SU-DHL-6 (cell line): ENCODE results near the gene ARHGEF17.

Experiments
- H2AFZ ChIP-seq: fragments of 200-600 bp; sonication (generic); 2 replicates; pipeline ENCODE4 v1.6.1; 2014; ENCODE audit warnings: low read depth, mild to moderate bottlenecking, moderate library complexity, mixed read lengths, antibody characterized with exemption, low read length; ENCODE audit not compliant: severe bottlenecking
- H3F3A ChIP-seq: fragments of 200-600 bp; shearing (Covaris generic); 2 replicates; pipeline ENCODE4 v1.6.0; 2016; ENCODE audit warnings: antibody characterized with exemption, mild to moderate bottlenecking; ENCODE audit not compliant: insufficient read depth
- H3K27ac ChIP-seq: fragments of 200-600 bp; sonication (generic); 2 replicates; pipeline ENCODE4 v1.5.1; 2016; ENCODE audit warnings: low read depth, mild to moderate bottlenecking, low read length, moderate library complexity, mixed read lengths
- H3K27me3 ChIP-seq: fragments of 200-600 bp; sonication (generic), shearing (Covaris generic); 2 replicates; pipeline ENCODE4 v1.6.0; 2014; ENCODE audit warnings: mild to moderate bottlenecking, low read length
- H3K36me3 ChIP-seq: fragments of 200-600 bp; sonication (generic); 2 replicates; pipeline ENCODE4 v1.6.1; 2014; ENCODE audit warnings: mild to moderate bottlenecking, low read length, mixed read lengths
- H3K4me2 ChIP-seq: fragments of 300-600, 200-600 bp; shearing (Covaris generic), sonication (generic); 2 replicates; pipeline ENCODE4 v1.6.0; 2014; ENCODE audit warnings: low read length, low read depth, mild to moderate bottlenecking; ENCODE audit not compliant: poor library complexity, severe bottlenecking
- H3K4me3 ChIP-seq: fragments of 200-600 bp; sonication (generic); 2 replicates; pipeline ENCODE4 v1.5.1; 2014; ENCODE audit warnings: antibody characterized with exemption, low read length, mild to moderate bottlenecking, mixed read lengths; ENCODE audit not compliant: insufficient read depth, poor library complexity, severe bottlenecking
- H3K79me2 ChIP-seq: fragments of 200-600 bp; sonication (generic); 2 replicates; pipeline ENCODE4 v1.6.1; 2014; ENCODE audit warnings: mild to moderate bottlenecking, low read length, moderate library complexity; ENCODE audit not compliant: insufficient read depth
- H3K9ac ChIP-seq: fragments of 200-600 bp; sonication (generic); 2 replicates; pipeline ENCODE4 v1.7.0; 2014; ENCODE audit warnings: mild to moderate bottlenecking, low read length
- H3K9me2 ChIP-seq: fragments of 200-600 bp; sonication (generic); replicated peaks from 2 replicates; pipeline ENCODE4 v1.6.1; 2014; ENCODE audit warnings: low read length; ENCODE audit not compliant: insufficient read depth
- H3K9me3 ChIP-seq: fragments of 200-600 bp; sonication (generic); 2 replicates; pipeline ENCODE4 v1.6.1; 2014; ENCODE audit warnings: low read length, mixed read lengths; ENCODE audit not compliant: insufficient read depth
- H4K20me1 ChIP-seq: fragments of 200-600 bp; sonication (generic); 2 replicates; pipeline ENCODE4 v1.6.1; 2014; ENCODE audit warnings: low read depth, mild to moderate bottlenecking, antibody characterized with exemption, low read length, moderate library complexity, mixed read lengths
- CTCF ChIP-seq: fragments of 200-600 bp; sonication (generic); IDR thresholded peaks from one replicate; pipeline ENCODE4 v1.5.1; 2017; ENCODE audit warnings: antibody characterized with exemption, mild to moderate bottlenecking, low read length, moderate library complexity; ENCODE audit not compliant: insufficient read depth, poor library complexity, severe bottlenecking
- EZH2phosphoT487 ChIP-seq: fragments of 200-600 bp; sonication (generic), shearing (Covaris generic); conservative IDR thresholded peaks from 2 replicates; pipeline ENCODE4 v1.6.1; 2018; ENCODE audit warnings: mild to moderate bottlenecking, antibody characterized with exemption, low read length, moderate library complexity, mixed read lengths

The ARHGEF17 gene

GRCh38 chr11:73274722-73275380, 33.2 kb upstream of the ARHGEF17 start:
- no peaks in the 10 kb centered on the region for H3K36me3 ChIP-seq
- H3K27me3 ChIP-seq, result no peaks in the 10 kb centered on the region
- H3K4me3 ChIP-seq, result no peak overlapping the region
- H3K79me2 ChIP-seq, result no peaks in the 10 kb centered on the region
- TF ChIP-seq EZH2phosphoT487, result no peak
- TF ChIP-seq CTCF, result no peak
- H3K9ac ChIP-seq, result no peak overlapping the region
- H3K27ac ChIP-seq, result no peak overlapping the region
- no peak overlapping the region for H3K4me2 ChIP-seq
- no peaks in the 10 kb centered on the region for H3F3A ChIP-seq
- H3K9me3 ChIP-seq, result no peaks in the 10 kb centered on the region
- no peak overlapping the region for H2AFZ ChIP-seq
- H3K9me2 ChIP-seq, result no peaks in the 10 kb centered on the region
- no peaks in the 10 kb centered on the region for H4K20me1 ChIP-seq

GRCh38 chr11:73275381-73275750, 32.7 kb upstream of the ARHGEF17 start:
- H3K9ac ChIP-seq, result no peak overlapping the region
- no peaks in the 10 kb centered on the region for H3K9me3 ChIP-seq
- H3K27me3 ChIP-seq, result no peaks in the 10 kb centered on the region
- TF ChIP-seq EZH2phosphoT487, result no peak
- no peak for TF ChIP-seq CTCF
- no peaks in the 10 kb centered on the region for H3K79me2 ChIP-seq
- H3K4me3 ChIP-seq, result no peak overlapping the region
- no peaks in the 10 kb centered on the region for H3K9me2 ChIP-seq
- no peaks in the 10 kb centered on the region for H4K20me1 ChIP-seq
- no peaks in the 10 kb centered on the region for H3K36me3 ChIP-seq
- H3F3A ChIP-seq, result no peaks in the 10 kb centered on the region
- no peak overlapping the region for H3K4me2 ChIP-seq
- H3K27ac ChIP-seq, result no peak overlapping the region
- H2AFZ ChIP-seq, result no peak overlapping the region

- Histone ChIP-seq H3K9ac (no peak overlapping the region), H3K9me3 (no peaks in the 10 kb centered on the region), H4K20me1 (no peaks in the 10 kb centered on the region), H3K27me3 (no peaks in the 10 kb centered on the region), H3K27ac (no peak overlapping the region), H3K4me2 (no peak overlapping the region), H3F3A (no peaks in the 10 kb centered on the region), H2AFZ (no peak overlapping the region), H3K4me3 (no peak overlapping the region), H3K79me2 (no peaks in the 10 kb centered on the region), H3K9me2 (no peaks in the 10 kb centered on the region), H3K36me3 (no peaks in the 10 kb centered on the region)
- no peak for TF ChIP-seq CTCF
- TF ChIP-seq EZH2phosphoT487, result no peak
Measured at GRCh38 chr11:73277467-73277866, 30.6 kb upstream of the ARHGEF17 start.
